Measurements from ENCODE around the gene CRYBA2.

CRYBA2 gene

DNA sequence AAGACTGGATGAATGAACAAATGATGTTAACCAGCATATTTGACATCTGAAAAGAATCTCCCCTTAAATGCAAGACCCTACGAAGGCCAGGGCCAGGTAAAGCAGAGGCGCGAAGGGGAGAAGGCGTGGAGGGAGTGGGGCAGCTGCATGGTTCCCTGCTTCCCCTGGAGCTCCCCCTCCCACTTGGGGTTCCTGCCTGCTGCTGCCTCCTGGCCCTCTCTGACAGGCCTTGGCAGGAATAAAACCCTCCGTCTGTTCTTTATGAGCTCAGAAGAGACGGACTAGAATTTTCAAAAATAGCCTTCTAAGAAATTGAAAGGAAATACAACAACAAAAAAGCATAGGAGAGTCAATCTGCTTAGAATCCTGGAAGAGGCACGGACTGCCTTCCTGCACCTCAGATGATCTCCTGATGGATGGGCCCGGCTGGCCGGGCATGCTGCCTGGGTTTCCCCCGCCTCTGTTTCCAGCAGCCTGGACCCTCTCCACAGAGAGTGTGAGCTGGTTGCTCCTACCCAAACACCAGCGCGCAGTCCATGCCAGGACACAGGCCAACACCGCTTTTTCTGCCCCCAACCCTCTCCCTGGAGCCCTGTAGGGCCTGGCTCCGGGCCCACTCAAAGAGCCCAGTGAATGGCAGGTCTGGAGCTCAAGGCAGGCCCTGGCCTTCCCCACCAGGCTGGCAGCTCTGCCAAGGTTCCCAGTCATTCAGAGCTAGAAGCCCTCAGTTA is 24.1 kb upstream of the CRYBA2 start:
- Histone ChIP-seq H3K36me3 (replicated peaks) (no peaks in the 10 kb centered on the region), H3K27me3 (replicated peaks) (no peaks in the 10 kb centered on the region), H3K4me3 (ENCODE audit: low read depth, low read length) (no peak overlapping the region), H3K27ac (no peak overlapping the region)
- in situ Hi-C loops (cut with HindIII; ENCODE audit: low pct_ligation_motif_present, low sequenced_read_pairs): no loop called here
- no peak for TF ChIP-seq CTCF (IDR thresholded peaks at IDR 0.05; ENCODE audit: low read depth, low read length, missing control alignments)
- no peak for DNase-seq

DNA sequence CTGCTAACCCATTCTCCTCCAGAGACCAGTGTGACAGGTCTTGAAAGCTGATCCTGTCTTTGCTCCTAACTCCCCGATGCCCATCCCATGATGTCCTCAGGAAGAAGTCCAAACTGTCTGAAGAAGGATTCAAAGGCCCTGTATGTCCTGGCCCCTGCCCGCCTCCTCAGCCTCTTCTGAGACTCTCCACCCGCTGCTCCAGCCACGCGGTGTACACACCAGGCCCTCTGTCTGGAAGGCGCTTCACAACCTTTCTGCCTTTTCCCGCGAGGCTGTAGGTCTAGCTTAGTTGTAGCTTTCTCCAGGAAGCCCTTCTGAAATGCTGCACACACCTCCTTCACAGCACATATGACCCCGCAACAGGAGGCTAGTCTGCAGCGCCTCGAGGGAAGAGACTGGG is 23.5 kb upstream of the CRYBA2 start:
- no peaks in the 10 kb centered on the region for H3K27me3 ChIP-seq (replicated peaks)
- in situ Hi-C loops (cut with HindIII; ENCODE audit: low pct_ligation_motif_present, low sequenced_read_pairs): no loop called here

DNA sequence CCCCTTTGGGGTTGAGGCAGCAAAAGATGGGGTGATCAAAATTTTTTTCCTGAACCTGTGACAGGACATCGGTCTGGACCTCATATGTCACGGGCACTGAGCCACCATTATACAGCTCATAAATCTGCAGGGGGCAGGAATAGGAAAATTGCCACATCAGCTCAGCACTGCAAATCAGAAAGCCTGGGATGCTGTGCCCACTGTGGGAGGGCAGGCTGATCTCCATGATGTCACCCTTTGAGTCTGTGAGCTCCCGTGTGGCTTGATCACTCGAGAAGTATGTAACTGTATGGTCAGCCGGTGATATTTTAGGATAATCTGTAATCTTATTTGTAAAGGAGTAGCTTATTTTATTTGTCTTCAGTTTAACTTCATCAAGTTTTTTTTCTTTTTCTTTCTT is 17.7 kb upstream of the CRYBA2 start:
- Histone ChIP-seq H3K4me3 (ENCODE audit: low read depth, low read length) (no peak overlapping the region), H3K27me3 (replicated peaks) (no peaks in the 10 kb centered on the region), H3K36me3 (replicated peaks) (no peaks in the 10 kb centered on the region), H3K27ac (no peak overlapping the region)
- no peak for DNase-seq
- TF ChIP-seq CTCF (IDR thresholded peaks at IDR 0.05; ENCODE audit: low read depth, low read length, missing control alignments): no peak
- in situ Hi-C loops (cut with HindIII; ENCODE audit: low pct_ligation_motif_present, low sequenced_read_pairs): no loop called here

More for the DNA sequence above, 23.5 kb upstream of the CRYBA2 start:
- no peak for DNase-seq
- Histone ChIP-seq H3K27ac (no peak overlapping the region), H3K36me3 (replicated peaks) (no peaks in the 10 kb centered on the region), H3K4me3 (ENCODE audit: low read depth, low read length) (no peak overlapping the region)
- no peak for TF ChIP-seq CTCF (IDR thresholded peaks at IDR 0.05; ENCODE audit: low read depth, low read length, missing control alignments)

DNA sequence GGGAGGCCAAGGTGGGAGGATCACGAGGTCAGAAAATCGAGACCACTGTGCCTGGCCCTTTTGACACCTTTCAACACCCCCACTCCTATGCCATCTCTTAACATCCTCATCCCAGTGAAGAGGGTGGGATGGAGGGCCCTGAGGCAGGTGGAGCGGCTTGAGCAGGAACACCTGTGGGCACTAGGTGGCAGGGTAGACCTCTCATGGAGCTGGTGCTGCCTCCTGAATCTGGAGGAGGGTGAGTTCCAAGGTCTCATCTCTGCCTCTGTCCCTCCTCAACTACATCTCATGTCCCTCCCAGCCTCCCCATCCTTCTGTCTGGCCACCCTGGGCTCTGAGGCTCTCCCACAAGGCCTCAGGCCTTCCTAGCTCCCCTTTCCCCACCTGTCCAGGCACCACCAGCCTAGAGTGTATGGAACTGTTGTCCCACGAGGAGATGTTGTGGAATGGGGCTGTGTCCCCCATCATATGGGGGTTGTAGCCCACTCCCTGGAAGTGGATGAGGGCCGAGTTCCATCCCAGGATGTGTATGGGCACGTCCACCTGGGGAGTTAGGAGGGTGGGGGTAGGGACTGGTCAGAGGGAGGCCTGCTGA is 17.0 kb upstream of the CRYBA2 start:
- DNase-seq: no peak
- Histone ChIP-seq H3K4me3 (ENCODE audit: low read depth, low read length) (no peak overlapping the region), H3K27ac (no peak overlapping the region), H3K27me3 (replicated peaks) (no peaks in the 10 kb centered on the region), H3K36me3 (replicated peaks) (no peaks in the 10 kb centered on the region)
- in situ Hi-C loops (cut with HindIII; ENCODE audit: low pct_ligation_motif_present, low sequenced_read_pairs): no loop called here
- peak; percentile 45 for TF ChIP-seq CTCF (IDR thresholded peaks at IDR 0.05; ENCODE audit: low read depth, low read length, missing control alignments)

- no peak overlapping the region for H3K4me3 ChIP-seq (ENCODE audit: low read depth, low read length)
- H3K36me3 ChIP-seq (replicated peaks): no peaks in the 10 kb centered on the region
- in situ Hi-C loops (cut with HindIII; ENCODE audit: low pct_ligation_motif_present, low sequenced_read_pairs): no loop called here
- no peak for DNase-seq
- no peak for TF ChIP-seq CTCF (IDR thresholded peaks at IDR 0.05; ENCODE audit: low read depth, low read length, missing control alignments)
- peaks cover 6% of the 10 kb centered on the region for H3K27me3 ChIP-seq (replicated peaks)
- H3K27ac ChIP-seq: no peak overlapping the region
Observed at GRCh38 chr2:219009294-219009693, 16.1 kb upstream of the CRYBA2 start.
